ENCODE measurements around the gene TAS2R43. TPM values are rescaled to one million over a fixed set of nuclear protein-coding genes. Genes with fewer than 3 reads are reported as not detected.

TAS2R43 gene
- total and polyA plus RNA-seq, 10 of the 15 experiments (the other 5 are each of a cell fraction or from before 2014, with no cell fraction given) = 0.09 to 2.1 (median 0.80) TPM; not detected in 5

DNA sequence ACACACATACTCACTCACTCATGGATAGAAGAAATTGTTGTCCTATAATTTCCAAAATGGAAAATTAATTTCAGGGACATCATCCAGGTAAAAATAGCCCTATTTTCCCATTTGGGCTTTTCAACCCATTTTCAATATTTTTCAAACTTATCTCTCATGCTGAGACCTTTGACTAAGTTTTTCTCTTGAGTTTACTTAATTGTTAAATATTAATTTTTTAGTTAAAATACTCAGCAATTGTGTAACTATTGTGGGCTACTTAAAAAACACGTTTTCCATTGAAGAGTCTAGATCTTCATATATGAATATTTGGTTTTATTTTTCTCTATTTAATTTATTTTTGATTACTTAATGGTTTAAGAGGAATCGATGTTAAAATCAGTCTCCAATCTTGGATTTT is 14.2 kb upstream of the TAS2R43 start:
- Histone ChIP-seq H3K27me3 (replicated peaks in 1 of 2; ENCODE audit: control insufficient read depth in 2 of 2, insufficient read depth in 2 of 2, low read length in 1 of 2) (no peaks in the 10 kb centered on the region), H3K4me2 (ENCODE audit: control insufficient read depth, insufficient read depth) (no peak overlapping the region), H4K20me1 (ENCODE audit: control insufficient read depth, insufficient read depth) (no peaks in the 10 kb centered on the region), H3K79me2 (ENCODE audit: control insufficient read depth, insufficient read depth, low read length) (peaks cover under 1% of the 10 kb centered on the region), H2AFZ (ENCODE audit: control insufficient read depth, low read depth, low read length) (no peak overlapping the region), H3K4me1 (ENCODE audit: control insufficient read depth, insufficient read depth, low read length) (no peaks in the 10 kb centered on the region), H3K36me3 (ENCODE audit: control insufficient read depth in 2 of 2, insufficient read depth in 2 of 2, low read length in 1 of 2) (peaks cover 0 to 2% of the 10 kb centered on the region in 2 experiments; a peak in 2 of 4 replicates), H3K9ac (ENCODE audit: control insufficient read depth, insufficient read depth, low read length) (no peak overlapping the region), H3K9me3 (replicated peaks; ENCODE audit: control insufficient read depth, insufficient read depth, low read length) (peaks cover 6% of the 10 kb centered on the region), H3K27ac (ENCODE audit: control insufficient read depth, insufficient read depth) (no peak overlapping the region), H3K4me3 (no peak overlapping the region)
- intact Hi-C loops (cut with micrococcal nuclease; ENCODE audit: unreplicated experiment) = no loop called here
- TF ChIP-seq ASH2L (IDR thresholded peaks at IDR 0.05; ENCODE audit: borderline replicate concordance, low read depth) (no peak), LARP7 (IDR thresholded peaks at IDR 0.05) (no peak), CREM (IDR thresholded peaks at IDR 0.05; ENCODE audit: low read depth) (no peak), YY1 (IDR thresholded peaks at IDR 0.05; ENCODE audit: low read depth, low read length) (no peak), ZSCAN29 (IDR thresholded peaks at IDR 0.05) (no peak), POLR2AphosphoS2 (IDR thresholded peaks at IDR 0.05; ENCODE audit: low read depth, low read length) (no peak), ZNF217 (IDR thresholded peaks at IDR 0.05) (no peak), FOXM1 (IDR thresholded peaks at IDR 0.05; ENCODE audit: low read depth, low read length) (no peak), HCFC1 (IDR thresholded peaks at IDR 0.05; ENCODE audit: low read length) (no peak), SREBF2 (IDR thresholded peaks at IDR 0.05; ENCODE audit: low read length) (no peak), SPI1 (IDR thresholded peaks at IDR 0.05; ENCODE audit: borderline replicate concordance, insufficient read depth, low read depth, low read length) (no peak), IKZF2 (IDR thresholded peaks at IDR 0.05) (no peak), ESRRA (IDR thresholded peaks at IDR 0.05; ENCODE audit: low read length) (no peak), ZNF24 (IDR thresholded peaks at IDR 0.05) (no peak), CEBPB (IDR thresholded peaks at IDR 0.05; ENCODE audit: borderline replicate concordance in 1 of 2, low read depth in 2 of 2, low read length in 2 of 2) (no peak), NFYB (IDR thresholded peaks at IDR 0.05; ENCODE audit: insufficient read depth, low read depth, low read length) (no peak)
- TF ChIP-seq, protein P1, sequence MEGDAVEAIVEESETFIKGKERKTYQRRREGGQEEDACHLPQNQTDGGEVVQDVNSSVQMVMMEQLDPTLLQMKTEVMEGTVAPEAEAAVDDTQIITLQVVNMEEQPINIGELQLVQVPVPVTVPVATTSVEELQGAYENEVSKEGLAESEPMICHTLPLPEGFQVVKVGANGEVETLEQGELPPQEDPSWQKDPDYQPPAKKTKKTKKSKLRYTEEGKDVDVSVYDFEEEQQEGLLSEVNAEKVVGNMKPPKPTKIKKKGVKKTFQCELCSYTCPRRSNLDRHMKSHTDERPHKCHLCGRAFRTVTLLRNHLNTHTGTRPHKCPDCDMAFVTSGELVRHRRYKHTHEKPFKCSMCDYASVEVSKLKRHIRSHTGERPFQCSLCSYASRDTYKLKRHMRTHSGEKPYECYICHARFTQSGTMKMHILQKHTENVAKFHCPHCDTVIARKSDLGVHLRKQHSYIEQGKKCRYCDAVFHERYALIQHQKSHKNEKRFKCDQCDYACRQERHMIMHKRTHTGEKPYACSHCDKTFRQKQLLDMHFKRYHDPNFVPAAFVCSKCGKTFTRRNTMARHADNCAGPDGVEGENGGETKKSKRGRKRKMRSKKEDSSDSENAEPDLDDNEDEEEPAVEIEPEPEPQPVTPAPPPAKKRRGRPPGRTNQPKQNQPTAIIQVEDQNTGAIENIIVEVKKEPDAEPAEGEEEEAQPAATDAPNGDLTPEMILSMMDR (IDR thresholded peaks at IDR 0.05 in 2 of 3, conservative IDR thresholded peaks at IDR 0.05 in 1 of 3; ENCODE audit: control insufficient read depth in 2 of 3, extremely low read depth in 1 of 3, insufficient read depth in 1 of 3, low read depth in 3 of 3, low read length in 3 of 3) = no peak
- TF ChIP-seq, protein P2, sequence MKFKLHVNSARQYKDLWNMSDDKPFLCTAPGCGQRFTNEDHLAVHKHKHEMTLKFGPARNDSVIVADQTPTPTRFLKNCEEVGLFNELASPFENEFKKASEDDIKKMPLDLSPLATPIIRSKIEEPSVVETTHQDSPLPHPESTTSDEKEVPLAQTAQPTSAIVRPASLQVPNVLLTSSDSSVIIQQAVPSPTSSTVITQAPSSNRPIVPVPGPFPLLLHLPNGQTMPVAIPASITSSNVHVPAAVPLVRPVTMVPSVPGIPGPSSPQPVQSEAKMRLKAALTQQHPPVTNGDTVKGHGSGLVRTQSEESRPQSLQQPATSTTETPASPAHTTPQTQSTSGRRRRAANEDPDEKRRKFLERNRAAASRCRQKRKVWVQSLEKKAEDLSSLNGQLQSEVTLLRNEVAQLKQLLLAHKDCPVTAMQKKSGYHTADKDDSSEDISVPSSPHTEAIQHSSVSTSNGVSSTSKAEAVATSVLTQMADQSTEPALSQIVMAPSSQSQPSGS (IDR thresholded peaks at IDR 0.05; ENCODE audit: low read length) = no peak
- TF ChIP-seq, protein P3, sequence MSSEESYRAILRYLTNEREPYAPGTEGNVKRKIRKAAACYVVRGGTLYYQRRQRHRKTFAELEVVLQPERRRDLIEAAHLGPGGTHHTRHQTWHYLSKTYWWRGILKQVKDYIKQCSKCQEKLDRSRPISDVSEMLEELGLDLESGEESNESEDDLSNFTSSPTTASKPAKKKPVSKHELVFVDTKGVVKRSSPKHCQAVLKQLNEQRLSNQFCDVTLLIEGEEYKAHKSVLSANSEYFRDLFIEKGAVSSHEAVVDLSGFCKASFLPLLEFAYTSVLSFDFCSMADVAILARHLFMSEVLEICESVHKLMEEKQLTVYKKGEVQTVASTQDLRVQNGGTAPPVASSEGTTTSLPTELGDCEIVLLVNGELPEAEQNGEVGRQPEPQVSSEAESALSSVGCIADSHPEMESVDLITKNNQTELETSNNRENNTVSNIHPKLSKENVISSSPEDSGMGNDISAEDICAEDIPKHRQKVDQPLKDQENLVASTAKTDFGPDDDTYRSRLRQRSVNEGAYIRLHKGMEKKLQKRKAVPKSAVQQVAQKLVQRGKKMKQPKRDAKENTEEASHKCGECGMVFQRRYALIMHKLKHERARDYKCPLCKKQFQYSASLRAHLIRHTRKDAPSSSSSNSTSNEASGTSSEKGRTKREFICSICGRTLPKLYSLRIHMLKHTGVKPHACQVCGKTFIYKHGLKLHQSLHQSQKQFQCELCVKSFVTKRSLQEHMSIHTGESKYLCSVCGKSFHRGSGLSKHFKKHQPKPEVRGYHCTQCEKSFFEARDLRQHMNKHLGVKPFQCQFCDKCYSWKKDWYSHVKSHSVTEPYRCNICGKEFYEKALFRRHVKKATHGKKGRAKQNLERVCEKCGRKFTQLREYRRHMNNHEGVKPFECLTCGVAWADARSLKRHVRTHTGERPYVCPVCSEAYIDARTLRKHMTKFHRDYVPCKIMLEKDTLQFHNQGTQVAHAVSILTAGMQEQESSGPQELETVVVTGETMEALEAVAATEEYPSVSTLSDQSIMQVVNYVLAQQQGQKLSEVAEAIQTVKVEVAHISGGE (CRISPR knock-in tag; IDR thresholded peaks at IDR 0.05) = no peak
- TF ChIP-seq, protein P4, sequence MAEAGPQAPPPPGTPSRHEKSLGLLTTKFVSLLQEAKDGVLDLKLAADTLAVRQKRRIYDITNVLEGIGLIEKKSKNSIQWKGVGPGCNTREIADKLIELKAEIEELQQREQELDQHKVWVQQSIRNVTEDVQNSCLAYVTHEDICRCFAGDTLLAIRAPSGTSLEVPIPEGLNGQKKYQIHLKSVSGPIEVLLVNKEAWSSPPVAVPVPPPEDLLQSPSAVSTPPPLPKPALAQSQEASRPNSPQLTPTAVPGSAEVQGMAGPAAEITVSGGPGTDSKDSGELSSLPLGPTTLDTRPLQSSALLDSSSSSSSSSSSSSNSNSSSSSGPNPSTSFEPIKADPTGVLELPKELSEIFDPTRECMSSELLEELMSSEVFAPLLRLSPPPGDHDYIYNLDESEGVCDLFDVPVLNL (IDR thresholded peaks at IDR 0.05; ENCODE audit: low read depth, low read length) = no peak
- SMC1A ChIA-PET (ENCODE audit: uncharacterized antibody, unreplicated experiment) = no interaction called here
- POLR2A ChIA-PET = no interaction called here
- BruUV-seq (replicated peaks) = no TSS peak
- in situ Hi-C loops (cut with MboI) = no loop called here
- no peak for FAIRE-seq
- RAD21 ChIA-PET (ENCODE audit: unreplicated experiment) = no interaction called here
- CTCF ChIA-PET = no interaction called here
- WGBS (ENCODE audit: insufficient coverage, insufficient replicate concordance, low lambda C conversion rate, missing lambda C conversion rate) = 96% methylated on average over 2 of the region's 2 CpGs
- no peak for DNase-seq (ENCODE audit: low read depth, low spot score)
- no peak for ATAC-seq
